HAP-1 (cell line): ENCODE results near the gene PCDHGC4.
A peak's percentile ranks its signal among the peaks of the same experiment; 100 is the strongest.

Experiments used
- DNase-seq, 2 experiments: peaks; one replicate each; pipeline ENCODE4 v3.0.0-alpha.2; 2016 to 2020; ENCODE audit warnings: low spot score in 2 of 2
- H3K27me3 ChIP-seq: fragments of 250-450 bp; sonication (Bioruptor Pico); 2 replicates; pipeline ENCODE4 v1.5.1; 2020; ENCODE audit warnings: low read depth, mild to moderate bottlenecking, moderate library complexity
- H3K36me3 ChIP-seq: fragments of 250-450 bp; sonication (Bioruptor Pico); replicated peaks from 2 replicates; pipeline ENCODE4 v1.5.1; 2020; ENCODE audit warnings: mild to moderate bottlenecking
- H3K4me1 ChIP-seq: fragments of 250-450 bp; sonication (Bioruptor Pico); 2 replicates; pipeline ENCODE4 v1.5.1; 2020; ENCODE audit warnings: mild to moderate bottlenecking
- H3K4me3 ChIP-seq: fragments of 250-450 bp; sonication (Bioruptor Pico); 2 replicates; pipeline ENCODE4 v1.5.1; 2020; ENCODE audit warnings: mild to moderate bottlenecking, moderate library complexity
- H3K9me3 ChIP-seq: fragments of 250-450 bp; sonication (Bioruptor Pico); 2 replicates; pipeline ENCODE4 v1.5.1; 2020; ENCODE audit warnings: mild to moderate bottlenecking, moderate library complexity
- in situ Hi-C: fragments of 300-500 bp; cut with MboI; formaldehyde crosslinking; loops from 3 replicates; pipeline ENCODE4 v1.14.3; 2020; ENCODE audit warnings: low sequenced_read_pairs, inconsistent platforms, mixed read lengths

Gene PCDHGC4

DNA sequence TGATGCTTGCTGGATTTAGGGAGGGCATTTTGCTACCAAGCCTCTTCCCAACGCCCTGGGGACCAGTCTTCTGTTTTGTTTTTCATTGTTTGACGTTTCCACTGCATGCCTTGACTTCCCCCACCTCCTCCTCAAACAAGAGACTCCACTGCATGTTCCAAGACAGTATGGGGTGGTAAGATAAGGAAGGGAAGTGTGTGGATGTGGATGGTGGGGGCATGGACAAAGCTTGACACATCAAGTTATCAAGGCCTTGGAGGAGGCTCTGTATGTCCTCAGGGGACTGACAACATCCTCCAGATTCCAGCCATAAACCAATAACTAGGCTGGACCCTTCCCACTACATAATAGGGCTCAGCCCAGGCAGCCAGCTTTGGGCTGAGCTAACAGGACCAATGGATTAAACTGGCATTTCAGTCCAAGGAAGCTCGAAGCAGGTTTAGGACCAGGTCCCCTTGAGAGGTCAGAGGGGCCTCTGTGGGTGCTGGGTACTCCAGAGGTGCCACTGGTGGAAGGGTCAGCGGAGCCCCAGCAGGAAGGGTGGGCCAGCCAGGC lies 27.0 kb downstream of the PCDHGC4 start:
- Histone ChIP-seq H3K9me3 (no peaks in the 10 kb centered on the region), H3K4me3 (no peak overlapping the region), H3K4me1 (peaks cover 3% of the 10 kb centered on the region; the same call in 1 of the 2 replicates), H3K27me3 (no peaks in the 10 kb centered on the region), H3K36me3 (peaks cover 17% of the 10 kb centered on the region)
- DNase-seq = no peak
- in situ Hi-C loops = no loop called here

DNA sequence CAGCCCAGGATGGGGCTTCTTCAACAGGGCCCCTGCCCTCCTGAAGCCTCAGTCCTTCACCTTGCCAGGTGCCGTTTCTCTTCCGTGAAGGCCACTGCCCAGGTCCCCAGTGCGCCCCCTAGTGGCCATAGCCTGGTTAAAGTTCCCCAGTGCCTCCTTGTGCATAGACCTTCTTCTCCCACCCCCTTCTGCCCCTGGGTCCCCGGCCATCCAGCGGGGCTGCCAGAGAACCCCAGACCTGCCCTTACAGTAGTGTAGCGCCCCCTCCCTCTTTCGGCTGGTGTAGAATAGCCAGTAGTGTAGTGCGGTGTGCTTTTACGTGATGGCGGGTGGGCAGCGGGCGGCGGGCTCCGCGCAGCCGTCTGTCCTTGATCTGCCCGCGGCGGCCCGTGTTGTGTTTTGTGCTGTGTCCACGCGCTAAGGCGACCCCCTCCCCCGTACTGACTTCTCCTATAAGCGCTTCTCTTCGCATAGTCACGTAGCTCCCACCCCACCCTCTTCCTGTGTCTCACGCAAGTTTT lies 27.6 kb downstream of the PCDHGC4 start:
- Histone ChIP-seq H3K4me3 (no peak overlapping the region), H3K4me1 (peaks cover 3% of the 10 kb centered on the region; the same call in 1 of the 2 replicates)
- in situ Hi-C loops = no loop called here

DNA sequence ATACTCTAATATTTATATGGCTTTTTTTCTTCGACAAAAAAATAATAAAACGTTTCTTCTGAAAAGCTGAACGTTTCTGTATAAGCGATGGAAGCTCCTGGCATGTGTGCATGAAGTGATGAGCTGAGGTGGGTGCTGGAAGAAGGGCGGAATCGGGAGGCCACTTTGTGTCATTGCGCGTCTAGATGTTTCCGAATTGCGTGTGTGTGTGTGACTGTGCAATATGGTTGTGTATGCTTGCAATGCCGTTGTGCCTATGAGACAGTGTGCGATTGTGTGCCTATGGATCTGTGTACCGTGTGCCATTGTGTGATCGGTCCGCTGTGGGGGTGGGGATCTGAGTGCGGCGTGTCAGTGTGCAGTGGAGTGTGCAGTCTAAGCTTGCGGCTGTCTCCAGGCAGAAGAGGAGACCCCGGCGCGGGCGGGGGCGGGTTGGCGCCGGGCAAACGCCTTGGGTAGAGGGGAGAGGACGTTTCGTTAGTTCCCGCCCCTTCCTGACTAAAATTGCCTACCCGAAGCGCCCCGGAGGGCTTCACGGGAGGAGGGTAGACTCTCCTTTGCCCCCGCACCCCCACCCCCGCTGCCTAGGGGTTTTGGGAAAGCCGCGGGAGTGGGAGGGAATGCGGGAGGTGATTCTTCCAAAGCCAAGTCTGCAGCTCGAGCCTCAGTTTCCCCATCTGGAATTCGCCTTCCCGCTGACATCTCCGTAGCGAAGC lies 28.2 kb downstream of the PCDHGC4 start:
- in situ Hi-C loops = no loop called here
- no peaks in the 10 kb centered on the region for H3K9me3 ChIP-seq
- no peaks in the 10 kb centered on the region for H3K27me3 ChIP-seq
- peaks cover 28% of the 10 kb centered on the region for H3K36me3 ChIP-seq
- H3K4me3 ChIP-seq = no peak overlapping the region
- no peak for DNase-seq
- peaks cover 3% of the 10 kb centered on the region; the same call in 1 of the 2 replicates for H3K4me1 ChIP-seq

More for the DNA sequence above, 27.6 kb downstream of the PCDHGC4 start:
- Histone ChIP-seq H3K36me3 (peaks cover 23% of the 10 kb centered on the region), H3K9me3 (no peaks in the 10 kb centered on the region), H3K27me3 (no peaks in the 10 kb centered on the region)
- DNase-seq = peak in 1 of 2 experiments; percentile 87

DNA sequence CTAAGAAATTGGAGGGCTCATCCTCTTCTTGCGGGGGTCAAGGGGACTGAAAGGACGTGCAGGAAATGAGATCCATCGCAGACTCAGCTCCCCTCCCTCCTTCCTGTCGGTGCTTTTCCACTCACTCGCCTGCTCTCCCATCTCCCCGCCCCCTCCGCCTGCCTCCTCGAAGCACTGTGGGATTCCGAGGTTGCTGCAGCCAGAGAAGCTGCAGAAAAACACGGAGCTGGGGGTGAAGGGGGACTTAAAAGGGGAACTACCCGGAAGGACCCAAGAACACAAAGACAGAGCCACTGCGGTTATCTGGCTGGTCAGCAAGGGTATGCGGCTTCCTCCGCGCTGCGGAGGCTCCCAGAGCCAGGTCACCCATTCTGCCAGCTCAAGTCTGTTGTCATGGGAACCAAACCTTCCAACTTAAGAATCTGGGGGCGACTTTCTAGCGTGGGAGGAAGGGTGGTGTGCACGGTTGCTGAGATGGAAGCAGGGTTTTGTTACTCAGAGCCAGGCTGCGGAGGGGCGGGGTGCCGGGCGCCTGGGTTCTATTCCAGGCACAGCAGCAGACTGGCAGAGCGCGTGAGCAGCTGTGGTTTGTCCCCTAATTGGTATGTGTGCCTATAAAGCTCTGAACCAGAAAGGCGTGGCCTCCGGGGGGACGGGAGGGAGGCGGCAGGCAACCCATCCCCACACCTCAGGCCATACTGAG lies 28.9 kb downstream of the PCDHGC4 start:
- no peaks in the 10 kb centered on the region for H3K27me3 ChIP-seq
- in situ Hi-C loops = no loop called here
- DNase-seq = no peak
- peaks cover 3% of the 10 kb centered on the region; the same call in 1 of the 2 replicates for H3K4me1 ChIP-seq
- H3K9me3 ChIP-seq = no peaks in the 10 kb centered on the region
- no peak overlapping the region for H3K4me3 ChIP-seq
- H3K36me3 ChIP-seq = peaks cover 28% of the 10 kb centered on the region

DNA sequence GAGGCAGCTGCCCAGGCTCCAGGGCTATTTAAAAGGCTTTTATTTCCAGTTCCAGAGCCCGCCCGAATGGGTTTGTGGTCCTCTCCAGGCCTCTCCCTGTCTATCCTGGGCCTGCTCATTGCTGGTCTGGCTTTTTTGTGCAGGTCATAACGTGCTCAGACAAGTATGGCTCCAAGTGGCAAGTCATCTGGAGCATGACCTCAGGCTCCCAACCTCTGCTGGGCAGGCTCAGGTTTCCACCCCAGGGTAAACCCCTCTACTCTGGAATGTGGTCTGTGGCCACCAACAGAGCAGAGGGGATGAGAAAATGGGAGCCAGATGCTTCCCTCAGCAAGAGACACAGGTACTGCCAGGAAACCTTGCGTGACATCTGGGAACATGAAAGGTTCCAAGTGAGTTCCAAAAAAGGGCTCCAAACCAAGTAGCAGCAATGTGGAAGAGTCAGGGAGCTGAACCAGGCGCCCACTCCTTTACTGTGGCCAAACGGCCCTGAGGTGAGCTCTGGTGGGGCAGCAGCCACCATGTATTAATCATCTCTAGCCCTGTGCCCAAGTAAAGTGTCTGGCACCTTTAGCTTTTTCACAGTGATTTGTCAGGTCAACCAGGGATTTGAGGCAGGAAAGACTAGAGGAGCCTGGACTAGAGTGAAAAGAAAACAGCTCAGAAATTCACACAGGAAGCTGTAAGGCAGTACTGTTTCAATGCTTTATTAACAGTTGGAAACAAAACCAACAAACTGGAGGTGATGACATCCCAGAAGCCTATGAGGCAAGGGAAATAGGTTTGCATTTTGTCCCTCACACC lies 29.7 kb downstream of the PCDHGC4 start:
- in situ Hi-C loops = no loop called here
- no peak overlapping the region for H3K4me3 ChIP-seq
- H3K9me3 ChIP-seq = no peaks in the 10 kb centered on the region
- no peak for DNase-seq
- no peaks in the 10 kb centered on the region for H3K4me1 ChIP-seq
- H3K27me3 ChIP-seq = no peaks in the 10 kb centered on the region
- H3K36me3 ChIP-seq = peaks cover 34% of the 10 kb centered on the region

DNA sequence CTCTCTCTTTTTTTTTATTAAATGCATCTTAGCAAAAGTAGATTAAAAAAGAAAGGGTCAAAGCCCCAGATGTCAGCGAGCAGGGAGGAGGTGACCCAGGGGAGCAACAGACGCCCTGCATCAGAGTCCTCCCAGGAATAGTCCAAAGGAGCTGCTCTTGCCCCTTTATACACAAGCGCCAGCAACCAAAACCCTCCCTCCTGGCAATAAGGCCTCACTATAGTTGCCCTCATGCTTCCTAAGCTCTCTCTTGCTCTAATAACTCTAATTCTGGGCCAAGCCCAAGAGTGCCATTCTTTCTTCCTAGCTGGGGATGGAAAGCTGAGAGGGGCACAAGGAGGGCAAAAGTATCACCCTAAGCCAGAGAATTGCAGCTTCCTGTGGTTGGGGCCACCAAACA lies 30.3 kb downstream of the PCDHGC4 start:
- no peaks in the 10 kb centered on the region; the same call in 1 of the 2 replicates for H3K4me1 ChIP-seq

DNA sequence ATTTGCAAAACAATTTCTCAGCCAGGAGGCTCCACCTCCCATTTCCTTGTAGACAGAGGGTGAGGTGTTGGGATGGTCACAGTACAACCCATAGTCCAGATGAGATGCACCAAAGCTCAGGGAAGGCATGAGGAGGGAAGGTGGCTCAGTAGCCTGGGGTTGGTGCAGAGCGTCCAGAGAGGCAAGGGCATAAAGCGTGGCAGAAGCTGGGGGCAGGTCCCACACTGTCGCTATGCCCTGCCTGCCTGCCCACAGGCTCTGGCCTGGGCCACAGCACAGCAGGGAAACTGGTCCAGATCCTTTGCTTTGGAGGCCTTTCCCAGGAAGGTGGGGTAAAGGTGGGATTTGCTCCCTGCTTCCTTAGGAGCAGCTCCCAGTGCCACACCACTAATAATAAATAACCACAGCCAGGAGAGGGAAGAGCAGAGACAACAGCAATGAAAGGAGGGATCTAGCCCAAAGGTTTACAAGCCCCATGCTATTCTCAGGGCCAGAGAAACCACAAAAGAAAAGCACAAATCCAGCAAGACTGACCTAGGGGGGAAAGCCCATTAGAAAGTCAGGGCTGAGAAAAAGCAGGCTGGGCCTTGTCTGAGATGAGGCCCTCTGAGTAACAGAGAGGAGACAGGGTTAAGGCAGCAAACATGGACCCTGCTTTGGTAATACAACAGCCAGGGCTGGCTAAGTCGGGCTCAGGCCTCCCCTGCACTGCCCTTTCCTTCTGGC lies 31.3 kb downstream of the PCDHGC4 start:
- no peak overlapping the region for H3K4me3 ChIP-seq
- H3K4me1 ChIP-seq = peaks cover 6% of the 10 kb centered on the region
- DNase-seq = no peak

More for the DNA sequence above, 30.3 kb downstream of the PCDHGC4 start:
- Histone ChIP-seq H3K9me3 (no peaks in the 10 kb centered on the region), H3K4me3 (no peak overlapping the region), H3K36me3 (peaks cover 40% of the 10 kb centered on the region), H3K27me3 (no peaks in the 10 kb centered on the region)
- in situ Hi-C loops = no loop called here
- DNase-seq = no peak

DNA sequence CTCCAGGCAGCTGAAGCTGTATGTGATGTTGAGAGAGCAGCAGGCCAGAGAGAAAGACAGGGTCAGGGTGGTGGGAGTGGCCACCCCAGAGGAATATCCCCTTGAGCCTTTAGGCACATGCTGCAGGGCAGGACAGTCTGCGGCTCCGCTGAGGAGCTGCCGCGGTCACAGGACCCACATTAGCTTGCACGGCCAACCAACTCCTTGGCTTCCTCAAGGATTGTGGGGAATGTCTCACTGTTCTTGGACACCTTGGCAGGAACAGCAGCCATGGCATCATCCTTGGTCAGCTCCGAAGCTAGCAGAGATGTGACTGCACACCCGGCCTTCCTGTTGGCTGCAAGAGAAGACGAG lies 31.8 kb downstream of the PCDHGC4 start:
- no peak for DNase-seq
- Histone ChIP-seq H3K4me1 (peaks cover 10% of the 10 kb centered on the region), H3K9me3 (no peaks in the 10 kb centered on the region), H3K36me3 (peaks cover 50% of the 10 kb centered on the region), H3K4me3 (no peak overlapping the region), H3K27me3 (no peaks in the 10 kb centered on the region)
- in situ Hi-C loops = no loop called here

More for the DNA sequence above, 31.3 kb downstream of the PCDHGC4 start:
- in situ Hi-C loops = no loop called here
- H3K36me3 ChIP-seq = peaks cover 49% of the 10 kb centered on the region
- H3K27me3 ChIP-seq = no peaks in the 10 kb centered on the region
- H3K9me3 ChIP-seq = no peaks in the 10 kb centered on the region

DNA sequence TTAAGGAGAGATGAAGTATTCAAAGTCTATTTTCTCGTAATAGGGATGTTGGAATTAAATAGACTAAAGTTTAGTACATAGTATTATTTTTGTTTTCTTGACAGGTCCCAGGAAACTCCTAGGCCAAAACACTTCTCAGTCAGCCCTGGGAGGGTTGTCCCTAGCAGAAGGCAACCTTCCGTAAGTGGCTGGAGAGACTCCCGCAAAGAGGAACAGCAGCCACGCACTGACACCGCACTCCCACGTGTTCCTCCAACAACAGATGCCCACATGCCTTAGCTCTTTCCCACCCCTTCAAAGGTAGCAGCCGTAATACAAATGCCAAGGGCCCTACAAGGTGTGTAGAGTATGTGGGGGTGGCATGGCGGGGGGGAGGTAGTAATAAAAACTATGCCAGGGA lies 32.5 kb downstream of the PCDHGC4 start:
- H3K4me1 ChIP-seq = peaks cover 15% of the 10 kb centered on the region
- H3K27me3 ChIP-seq = no peaks in the 10 kb centered on the region
- H3K36me3 ChIP-seq = peaks cover 50% of the 10 kb centered on the region
- H3K4me3 ChIP-seq = no peak overlapping the region
- no peak for DNase-seq
- no peaks in the 10 kb centered on the region for H3K9me3 ChIP-seq
- in situ Hi-C loops = no loop called here

DNA sequence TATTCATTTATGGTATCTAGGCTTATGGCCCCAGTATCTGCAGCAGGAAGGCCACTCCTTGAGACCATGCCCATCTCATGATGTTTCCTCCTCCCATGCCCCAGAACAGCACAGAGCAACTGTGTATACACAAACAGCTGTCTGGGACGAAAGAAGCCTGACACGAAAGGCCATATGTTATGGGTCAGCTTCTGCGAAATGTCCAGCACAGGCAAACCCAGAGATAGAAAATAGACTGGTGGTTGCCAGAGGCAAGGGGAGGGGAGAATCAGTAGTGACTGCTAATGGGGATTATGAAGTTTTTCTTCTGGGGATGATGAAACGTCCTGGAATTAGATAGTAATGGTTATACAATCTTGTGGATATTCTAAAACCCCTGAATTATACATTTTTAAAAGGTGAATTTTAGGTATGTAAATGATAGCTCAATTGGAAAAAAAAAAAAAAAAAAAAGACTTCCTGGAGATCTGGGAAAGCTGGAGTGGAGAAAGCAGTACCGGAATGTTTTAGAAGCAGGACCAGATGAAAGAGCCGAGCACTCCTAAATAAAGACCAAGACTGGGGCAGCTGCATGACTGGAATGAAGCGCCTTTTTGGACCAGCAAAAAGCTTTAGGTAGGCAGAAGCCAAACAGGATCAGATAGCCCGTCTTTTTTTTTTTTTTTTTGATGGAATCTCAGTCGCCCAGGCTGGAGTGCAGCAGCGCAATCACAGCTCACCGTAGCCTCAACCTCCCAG lies 33.2 kb downstream of the PCDHGC4 start:
- in situ Hi-C loops = no loop called here
- no peaks in the 10 kb centered on the region for H3K9me3 ChIP-seq
- peaks cover 56% of the 10 kb centered on the region for H3K36me3 ChIP-seq
- no peak for DNase-seq
- peaks cover 15% of the 10 kb centered on the region for H3K4me1 ChIP-seq
- H3K27me3 ChIP-seq = no peaks in the 10 kb centered on the region
- H3K4me3 ChIP-seq = no peak overlapping the region

DNA sequence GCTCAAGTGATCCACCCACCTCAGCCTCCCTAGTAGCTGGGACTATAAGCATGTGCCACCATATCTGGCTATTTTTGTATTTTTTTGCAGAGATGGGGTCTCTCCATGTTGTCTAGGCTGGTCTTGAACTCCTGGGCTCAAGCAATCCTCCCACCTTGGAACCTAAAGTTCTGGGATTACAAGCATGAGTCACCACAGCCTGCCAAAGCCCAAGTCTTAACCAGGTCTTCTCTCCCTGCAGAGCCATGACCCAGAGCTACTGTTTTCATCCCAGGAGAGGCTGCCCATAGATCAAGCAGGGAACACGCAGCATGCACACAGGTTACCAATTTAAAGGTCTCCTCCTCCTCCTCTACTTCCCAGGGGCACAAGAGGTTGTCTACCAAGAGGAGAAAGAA lies 33.8 kb downstream of the PCDHGC4 start:
- Histone ChIP-seq H3K4me3 (no peak overlapping the region), H3K36me3 (peaks cover 60% of the 10 kb centered on the region), H3K9me3 (no peaks in the 10 kb centered on the region), H3K27me3 (no peaks in the 10 kb centered on the region), H3K4me1 (peaks cover 15% of the 10 kb centered on the region)
- in situ Hi-C loops = no loop called here
- no peak for DNase-seq
